ENCODE measurements around the gene SLC27A4.

GRCh38 chr9:128385496-128386460 lies 45.5 kb downstream of the SLC27A4 start:
- TF ChIP-seq POLR2AphosphoS5 (IDR thresholded peaks at IDR 0.05; ENCODE audit: low read length) (no peak), CBX5 (IDR thresholded peaks at IDR 0.05; ENCODE audit: low read depth) (no peak)
- TF ChIP-seq, protein P1, sequence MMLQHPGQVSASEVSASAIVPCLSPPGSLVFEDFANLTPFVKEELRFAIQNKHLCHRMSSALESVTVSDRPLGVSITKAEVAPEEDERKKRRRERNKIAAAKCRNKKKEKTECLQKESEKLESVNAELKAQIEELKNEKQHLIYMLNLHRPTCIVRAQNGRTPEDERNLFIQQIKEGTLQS (IDR thresholded peaks at IDR 0.05; ENCODE audit: borderline replicate concordance, extremely low read depth, low read depth, low read length), result no peak
- TF ChIP-seq, protein P2, sequence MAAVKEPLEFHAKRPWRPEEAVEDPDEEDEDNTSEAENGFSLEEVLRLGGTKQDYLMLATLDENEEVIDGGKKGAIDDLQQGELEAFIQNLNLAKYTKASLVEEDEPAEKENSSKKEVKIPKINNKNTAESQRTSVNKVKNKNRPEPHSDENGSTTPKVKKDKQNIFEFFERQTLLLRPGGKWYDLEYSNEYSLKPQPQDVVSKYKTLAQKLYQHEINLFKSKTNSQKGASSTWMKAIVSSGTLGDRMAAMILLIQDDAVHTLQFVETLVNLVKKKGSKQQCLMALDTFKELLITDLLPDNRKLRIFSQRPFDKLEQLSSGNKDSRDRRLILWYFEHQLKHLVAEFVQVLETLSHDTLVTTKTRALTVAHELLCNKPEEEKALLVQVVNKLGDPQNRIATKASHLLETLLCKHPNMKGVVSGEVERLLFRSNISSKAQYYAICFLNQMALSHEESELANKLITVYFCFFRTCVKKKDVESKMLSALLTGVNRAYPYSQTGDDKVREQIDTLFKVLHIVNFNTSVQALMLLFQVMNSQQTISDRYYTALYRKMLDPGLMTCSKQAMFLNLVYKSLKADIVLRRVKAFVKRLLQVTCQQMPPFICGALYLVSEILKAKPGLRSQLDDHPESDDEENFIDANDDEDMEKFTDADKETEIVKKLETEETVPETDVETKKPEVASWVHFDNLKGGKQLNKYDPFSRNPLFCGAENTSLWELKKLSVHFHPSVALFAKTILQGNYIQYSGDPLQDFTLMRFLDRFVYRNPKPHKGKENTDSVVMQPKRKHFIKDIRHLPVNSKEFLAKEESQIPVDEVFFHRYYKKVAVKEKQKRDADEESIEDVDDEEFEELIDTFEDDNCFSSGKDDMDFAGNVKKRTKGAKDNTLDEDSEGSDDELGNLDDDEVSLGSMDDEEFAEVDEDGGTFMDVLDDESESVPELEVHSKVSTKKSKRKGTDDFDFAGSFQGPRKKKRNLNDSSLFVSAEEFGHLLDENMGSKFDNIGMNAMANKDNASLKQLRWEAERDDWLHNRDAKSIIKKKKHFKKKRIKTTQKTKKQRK (IDR thresholded peaks at IDR 0.05; ENCODE audit: low read depth, low read length), result no peak

Measured in GM12878 (cell line).